ENCODE measurements around the gene ADAM12.

ADAM12 gene

DNA sequence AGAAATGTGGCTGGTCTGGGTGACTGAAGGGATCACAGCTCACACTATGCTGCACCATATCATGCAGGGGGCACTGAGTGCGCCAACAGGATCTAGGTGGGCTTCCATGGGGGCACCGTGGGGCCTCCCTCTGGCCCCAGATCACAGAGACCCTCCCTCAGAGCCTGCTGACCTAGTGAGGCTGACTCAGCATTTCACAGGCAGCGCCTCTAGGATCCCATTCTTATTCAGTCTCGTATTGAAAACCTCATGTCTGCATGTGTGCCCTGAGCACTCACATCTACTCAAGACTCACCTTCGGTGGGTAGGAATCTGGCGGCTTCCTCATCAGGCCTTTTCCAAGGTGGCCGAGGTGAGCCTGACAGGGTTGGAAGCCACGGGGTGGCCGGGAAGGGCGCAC lies 350.3 kb downstream of the ADAM12 start:
- no peak for DNase-seq

DNA sequence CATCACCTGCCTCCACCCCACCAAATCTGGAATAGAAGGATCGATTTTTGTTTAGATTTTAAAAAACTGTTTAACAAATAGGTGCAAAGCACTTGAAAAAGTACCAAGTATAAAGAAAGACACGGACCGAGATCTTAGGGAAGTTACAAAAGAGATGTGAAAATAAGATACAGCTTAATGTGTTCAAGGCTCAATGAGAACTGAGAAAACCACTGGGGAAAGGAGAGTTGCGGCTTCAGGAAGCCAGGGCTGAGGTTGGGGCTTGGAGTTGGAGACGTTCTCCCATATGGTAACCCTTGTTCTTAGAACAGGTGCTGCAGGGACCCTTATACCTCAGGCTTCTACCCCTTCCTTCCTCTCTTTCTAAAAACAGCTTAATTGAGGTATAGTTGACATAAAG lies 351.8 kb downstream of the ADAM12 start:
- DNase-seq, result no peak

DNA sequence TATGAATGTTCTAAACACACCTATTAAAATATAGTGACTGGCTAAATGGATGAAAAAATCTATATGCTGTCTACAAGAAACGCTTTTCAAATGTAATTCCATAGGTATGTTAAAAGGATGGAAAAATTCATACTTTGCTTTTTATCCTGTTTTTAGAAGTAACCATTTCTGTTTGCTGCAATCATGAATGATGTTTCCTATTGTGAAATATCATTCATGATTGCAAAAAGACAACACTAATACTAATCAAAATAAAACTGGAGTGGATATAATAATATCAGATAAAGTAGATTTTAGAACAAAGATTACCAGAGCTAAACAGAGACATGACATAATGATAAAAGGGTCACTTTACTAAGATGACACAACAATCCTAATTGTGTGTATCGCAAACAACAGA lies 353.7 kb downstream of the ADAM12 start:
- DNase-seq, result no peak

DNA sequence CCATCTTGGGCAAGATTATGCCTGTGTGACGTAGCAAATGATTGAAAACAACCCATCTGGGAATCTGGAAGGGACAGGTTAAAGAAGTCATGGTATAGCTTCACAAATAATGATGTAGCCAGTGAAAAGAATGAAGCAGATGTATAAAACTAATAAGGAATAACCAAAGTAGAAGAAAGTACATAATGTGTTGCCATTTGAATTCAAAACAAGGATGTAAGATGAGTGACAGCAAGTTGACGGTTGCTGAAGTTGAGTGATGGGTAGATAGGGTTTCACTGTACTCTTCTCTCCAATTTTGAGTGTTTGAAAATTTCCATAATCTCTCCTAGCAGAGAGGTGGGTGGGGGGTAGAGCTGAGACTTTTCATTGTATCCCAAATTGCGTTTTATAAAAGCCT lies 358.3 kb downstream of the ADAM12 start:
- no peak for DNase-seq

DNA sequence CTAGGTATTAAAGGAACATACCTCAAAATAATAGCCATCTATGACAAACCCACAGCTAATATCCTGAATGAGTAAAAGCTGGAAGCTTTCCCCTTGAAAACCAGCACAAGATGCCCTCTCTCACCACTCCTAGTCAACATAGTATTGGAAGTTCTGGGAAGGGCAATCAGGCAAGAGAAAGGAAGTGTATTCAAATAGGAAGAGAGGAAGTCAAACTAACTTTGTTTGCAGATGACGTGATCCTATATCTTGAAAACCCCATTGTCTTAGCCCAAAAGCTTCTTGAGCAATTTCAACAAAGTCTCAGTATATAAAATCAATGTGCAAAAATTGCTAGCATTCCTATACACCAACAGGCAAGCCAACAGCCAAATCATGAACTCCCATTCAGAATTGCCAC lies 360.6 kb downstream of the ADAM12 start:
- DNase-seq, result peak; percentile 49

DNA sequence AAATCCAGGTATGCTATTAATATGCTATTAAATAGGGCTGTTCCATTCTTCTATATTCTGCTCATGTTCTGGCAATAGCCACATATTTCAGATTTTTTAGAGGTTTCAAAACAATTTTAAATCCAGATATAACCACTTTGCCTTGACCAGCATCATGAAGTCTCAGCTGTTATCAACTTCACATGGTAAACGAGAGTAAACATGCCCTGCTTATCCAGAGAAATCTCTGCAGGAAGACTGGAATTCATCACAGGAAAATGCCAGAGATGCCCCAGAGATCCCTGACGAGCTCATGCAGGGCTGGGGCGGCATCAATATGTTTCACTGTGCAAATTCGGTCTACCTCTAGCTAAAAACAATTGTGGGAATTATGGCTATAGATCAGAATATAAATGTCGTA lies 365.4 kb downstream of the ADAM12 start:
- DNase-seq, result no peak

DNA sequence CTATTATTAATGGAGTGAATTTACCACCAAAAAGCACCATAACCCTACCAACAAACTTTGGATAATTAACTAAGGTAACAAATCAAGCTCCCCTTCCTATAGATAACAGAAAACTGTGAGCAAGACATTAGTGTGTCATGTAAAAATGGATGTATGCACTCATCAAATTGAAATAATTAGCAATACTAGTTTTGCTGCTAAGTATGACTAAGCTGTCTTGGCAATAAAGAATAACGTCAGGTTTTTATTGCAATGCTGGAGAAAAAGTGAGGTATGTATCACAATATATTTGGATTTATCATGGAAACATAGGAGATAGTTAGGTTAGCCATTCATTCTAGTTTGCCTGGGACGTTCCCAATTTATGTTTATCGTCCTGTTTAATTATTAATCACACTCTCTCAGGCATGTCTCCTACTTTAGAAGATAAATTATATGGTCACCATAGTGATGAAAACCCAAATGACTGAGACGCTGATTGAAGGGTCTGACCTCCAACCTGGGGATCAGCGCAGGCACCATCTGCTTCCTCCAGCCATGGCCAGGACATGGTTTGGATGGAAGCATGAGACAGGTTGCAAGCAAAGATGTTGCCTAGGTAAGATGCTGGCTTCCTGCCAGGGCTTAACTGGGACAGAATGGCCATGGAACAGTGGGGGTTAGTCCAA lies 366.3 kb downstream of the ADAM12 start:
- no peak for DNase-seq

DNA sequence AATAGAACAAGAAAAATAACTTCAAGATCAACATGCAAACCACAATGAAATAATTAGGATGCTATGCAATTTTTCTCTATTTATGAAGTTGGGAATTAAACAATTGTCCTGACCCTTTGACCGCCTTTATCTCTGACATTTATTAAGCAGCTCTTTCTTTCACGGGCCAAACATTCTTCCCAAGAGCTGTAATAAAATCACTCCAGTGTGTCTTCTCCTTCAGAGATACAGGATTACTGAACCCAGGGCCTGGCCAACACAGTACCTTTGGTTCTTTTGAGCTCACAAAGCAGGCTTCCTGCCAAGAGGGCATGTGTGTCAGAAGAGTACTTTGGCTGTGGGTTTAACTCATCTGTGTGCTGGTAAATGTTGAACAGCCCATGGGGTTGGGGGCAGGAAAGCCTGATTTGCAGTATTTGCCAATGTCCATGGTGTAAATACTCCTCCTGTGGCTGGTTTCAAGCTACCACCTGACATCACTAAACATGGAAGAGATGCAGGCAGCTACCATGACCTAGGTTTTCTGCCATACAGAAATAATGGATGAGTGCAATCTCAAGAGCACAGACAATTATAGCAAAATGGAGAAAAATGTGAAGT lies 370.2 kb downstream of the ADAM12 start:
- no peak for DNase-seq

DNA sequence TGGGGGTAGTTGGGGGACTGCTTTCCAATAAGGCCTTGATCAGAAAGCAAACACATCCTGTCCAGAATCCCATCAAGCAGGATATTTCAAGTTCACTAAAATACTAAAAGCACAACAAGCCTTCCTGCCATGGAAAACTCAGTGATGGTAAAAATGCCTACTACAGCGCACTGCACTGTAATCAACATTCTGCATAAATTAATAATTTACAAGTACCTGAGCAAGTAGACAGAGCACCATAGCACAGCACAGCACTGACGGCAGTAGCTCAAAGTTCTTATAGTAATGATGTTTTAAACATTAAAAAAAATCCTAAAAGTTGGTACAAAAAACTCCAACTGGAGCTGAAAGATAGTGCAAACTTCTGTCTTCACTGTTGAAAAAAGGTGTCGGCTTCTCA lies 371.4 kb downstream of the ADAM12 start:
- DNase-seq, result no peak

DNA sequence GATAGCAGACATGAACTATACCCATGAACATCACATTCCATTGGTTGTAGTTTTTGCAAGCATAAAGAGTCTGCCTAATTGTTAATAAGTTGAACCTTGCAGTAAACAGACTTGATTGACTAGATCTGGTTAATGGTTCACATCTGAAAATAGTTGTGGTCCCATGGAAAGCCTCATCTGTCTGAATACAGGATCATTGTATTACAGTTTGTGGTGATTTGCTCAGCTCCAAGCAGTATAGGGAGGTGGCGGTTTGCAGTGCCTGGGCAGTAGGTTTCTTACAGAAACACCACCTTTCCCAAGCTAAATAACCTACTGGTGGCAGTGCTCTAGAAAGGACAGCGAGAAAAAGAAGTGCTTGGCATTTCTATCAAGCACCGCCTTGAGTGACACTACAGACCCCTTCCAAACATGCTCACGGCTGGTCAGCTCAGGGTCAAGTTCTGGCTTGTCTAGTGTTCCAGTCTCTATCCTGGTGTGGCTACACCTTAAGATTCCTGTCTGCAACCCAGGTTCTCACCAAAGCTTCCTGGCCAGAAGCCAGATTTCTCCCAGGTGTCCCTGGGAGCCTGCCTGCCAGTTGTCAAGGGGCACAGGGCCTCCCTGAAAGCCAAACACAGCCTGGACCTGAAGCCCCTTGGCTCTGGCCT lies 372.0 kb downstream of the ADAM12 start:
- no peak for DNase-seq

DNA sequence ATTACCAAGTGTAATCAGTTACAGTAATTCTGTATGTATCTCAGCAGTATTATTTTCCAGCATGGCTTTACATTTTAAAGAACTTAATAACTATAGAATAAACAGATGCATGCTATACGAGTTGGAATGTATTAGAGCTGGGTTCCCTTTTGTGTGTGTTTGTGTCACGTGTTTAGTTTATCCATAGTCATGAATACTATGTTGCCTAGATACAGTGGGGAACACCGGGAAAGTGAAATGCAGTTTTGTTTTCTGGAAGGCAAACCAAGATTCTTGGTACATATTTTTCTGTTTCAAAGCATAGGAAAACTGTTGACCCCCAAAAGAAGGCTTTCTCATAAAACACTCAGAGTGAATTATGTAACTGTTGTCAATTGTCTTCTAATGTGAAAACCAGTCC lies 372.9 kb downstream of the ADAM12 start:
- no peak for DNase-seq

DNA sequence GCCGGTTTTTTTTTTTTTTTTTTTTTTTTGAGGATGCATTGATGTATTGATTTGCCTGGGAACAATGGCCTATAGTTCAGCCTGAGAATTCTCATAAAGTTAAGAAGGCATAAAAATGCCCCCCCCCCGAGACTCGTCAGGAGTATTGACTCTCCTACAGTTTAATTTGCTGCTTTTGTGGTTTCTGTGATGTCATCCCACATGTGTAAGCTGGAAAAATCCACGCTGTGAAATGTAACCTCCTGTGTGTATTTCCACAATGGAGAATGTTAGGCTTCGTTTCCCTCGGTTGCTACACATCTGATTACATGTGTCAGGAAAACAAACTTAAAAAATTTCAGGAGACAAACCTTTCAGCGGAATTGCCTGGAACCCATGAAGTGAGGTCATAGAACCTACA lies 374.0 kb downstream of the ADAM12 start:
- no peak for DNase-seq

DNA sequence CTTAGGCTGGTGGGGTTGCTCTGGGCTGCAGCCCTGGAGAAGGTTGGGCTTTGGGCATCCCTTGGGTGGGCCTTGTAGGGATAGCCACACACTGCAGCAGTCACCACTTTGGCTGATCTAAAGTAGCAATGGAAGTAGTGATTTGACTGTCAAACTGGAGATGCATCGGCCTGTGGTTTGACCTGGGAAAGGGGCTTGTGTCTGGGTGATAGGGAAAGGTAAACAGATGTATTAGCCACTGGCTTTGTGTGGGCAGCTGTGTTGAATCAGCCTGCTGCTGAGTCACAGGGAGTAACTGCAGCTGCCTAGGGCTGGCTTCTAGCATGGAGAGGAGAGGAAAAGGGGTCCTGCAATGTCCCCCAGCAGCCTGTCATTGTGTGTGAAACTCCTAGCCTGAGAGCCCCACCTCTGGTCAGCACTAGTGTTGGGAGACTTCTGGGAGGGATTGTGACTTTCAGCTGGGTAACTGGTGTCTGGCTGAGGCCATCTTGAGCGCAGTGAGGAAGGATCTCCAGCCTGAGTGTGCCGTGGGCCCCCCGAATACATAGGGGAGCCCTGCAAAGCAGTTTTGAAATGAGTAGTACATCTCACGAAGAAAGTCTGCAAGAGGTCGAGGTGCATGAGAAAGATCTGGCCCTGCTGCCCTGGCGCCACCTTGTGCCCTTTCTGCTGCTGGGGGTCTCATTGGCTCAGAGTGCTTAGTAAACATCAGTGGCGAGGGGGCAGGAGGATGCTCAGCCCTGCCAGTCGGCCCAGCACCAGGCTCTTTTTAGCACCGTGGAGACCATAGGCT lies 374.6 kb downstream of the ADAM12 start:
- peak; percentile 40 for DNase-seq

DNA sequence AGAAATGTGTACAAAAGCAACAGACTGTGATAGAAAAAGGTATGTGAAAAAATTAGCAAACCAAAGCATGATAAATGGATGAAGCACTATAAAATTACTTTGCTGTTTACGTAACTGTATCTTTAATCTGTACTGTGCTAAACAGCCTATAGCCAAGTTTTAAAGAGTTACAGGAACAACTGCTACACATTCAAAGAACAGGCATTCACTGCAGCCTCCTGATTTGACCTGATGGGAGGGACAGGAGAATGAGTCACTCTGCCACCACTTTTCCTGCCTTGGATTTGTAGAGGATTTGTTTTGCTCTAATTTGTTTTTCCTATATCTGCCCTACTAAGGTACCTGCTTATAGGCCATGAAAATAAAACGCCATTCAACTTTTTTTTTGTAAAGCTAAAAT lies 375.8 kb downstream of the ADAM12 start:
- no peak for DNase-seq

DNA sequence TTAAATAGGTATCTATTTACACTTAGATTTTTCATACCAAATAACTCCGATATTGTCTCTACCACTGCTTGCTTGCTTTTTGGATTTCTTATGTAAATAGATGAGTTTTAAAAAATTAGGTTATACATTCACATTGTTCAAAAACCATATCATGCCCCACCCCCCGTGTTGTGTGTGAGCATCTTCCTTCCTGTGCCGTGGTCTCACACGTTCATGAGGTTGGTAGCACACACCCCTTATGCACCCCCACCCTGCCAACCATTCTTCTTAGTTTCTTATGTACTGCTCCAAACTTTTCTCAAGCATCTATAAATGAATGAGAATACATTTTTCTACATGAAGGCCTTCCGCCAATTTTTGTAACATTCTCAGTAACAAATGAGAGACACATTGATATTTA lies 376.3 kb downstream of the ADAM12 start:
- no peak for DNase-seq

DNA sequence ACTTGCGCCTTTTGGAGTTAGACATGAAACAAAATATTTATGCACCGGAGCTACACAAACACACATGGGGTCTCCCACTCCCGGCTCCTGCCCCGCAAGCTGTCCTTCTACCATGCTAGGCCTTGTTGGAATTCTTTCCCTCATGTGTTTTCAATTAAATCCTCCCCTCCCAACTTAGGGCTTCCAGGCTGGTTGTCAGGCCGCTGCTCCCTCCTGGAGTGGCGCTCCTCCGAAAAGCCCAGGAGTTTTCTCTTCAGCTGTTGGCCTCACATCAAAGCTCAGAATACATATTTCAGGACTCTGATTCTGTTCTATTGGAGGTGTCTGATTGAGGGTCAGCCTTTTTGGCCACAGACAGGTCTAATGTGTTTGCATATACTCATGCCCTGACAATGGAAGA lies 378.6 kb downstream of the ADAM12 start:
- no peak for DNase-seq

DNA sequence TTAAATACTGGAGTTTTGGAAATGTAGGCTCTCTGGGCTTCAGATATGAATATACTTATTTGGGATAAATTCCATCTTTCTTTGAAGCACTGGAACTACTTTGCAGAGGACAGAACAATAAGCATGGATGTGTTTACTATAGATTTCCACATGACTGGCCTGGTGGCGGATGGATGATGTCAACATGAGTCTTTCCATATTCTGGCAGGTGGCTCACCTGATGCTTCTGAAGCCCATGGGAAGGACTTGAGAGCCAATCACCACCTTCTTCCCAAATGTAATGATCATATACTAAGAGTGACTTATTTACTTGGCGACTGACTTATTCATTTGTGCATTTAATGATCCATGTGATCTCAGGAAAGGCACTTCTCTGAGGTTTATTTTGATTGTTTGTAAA lies 381.4 kb downstream of the ADAM12 start:
- DNase-seq, result no peak

DNA sequence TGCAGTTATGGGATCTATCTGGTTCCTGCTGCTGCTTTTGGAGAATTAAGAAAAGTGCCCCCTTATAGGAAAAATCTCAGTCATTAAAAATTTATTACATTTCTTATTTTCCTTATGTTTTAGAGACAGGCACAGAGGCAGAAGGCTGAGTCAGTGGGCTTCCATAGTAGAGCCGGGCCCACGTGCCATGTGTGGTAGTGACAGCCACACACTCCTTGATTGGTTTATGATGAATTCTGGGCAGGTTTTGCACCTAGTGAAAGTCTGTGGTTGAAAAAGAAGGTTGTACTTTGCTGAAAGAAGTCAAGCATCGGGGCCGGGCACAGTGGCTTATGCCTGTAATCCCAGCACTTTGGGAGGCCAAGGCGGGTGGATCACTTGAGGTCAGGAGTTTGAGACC lies 382.0 kb downstream of the ADAM12 start:
- DNase-seq, result no peak

DNA sequence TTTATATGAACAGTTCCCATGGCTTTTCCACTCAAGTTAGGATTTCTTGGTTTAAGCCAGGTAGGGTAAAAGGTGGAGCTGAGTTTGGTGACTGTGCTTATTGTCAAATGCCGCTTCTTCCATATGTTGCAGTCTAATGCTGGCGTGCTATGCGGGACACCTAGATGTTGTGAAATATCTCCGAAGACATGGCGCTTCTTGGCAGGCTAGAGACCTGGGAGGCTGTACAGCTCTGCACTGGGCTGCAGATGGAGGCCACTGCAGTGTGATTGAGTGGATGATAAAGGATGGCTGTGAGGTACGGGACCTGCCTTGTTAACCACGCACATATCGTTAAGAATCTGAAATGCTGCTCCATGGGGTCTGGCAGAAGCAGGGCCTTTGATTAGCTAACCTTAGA lies 383.5 kb downstream of the ADAM12 start:
- DNase-seq, result no peak

DNA sequence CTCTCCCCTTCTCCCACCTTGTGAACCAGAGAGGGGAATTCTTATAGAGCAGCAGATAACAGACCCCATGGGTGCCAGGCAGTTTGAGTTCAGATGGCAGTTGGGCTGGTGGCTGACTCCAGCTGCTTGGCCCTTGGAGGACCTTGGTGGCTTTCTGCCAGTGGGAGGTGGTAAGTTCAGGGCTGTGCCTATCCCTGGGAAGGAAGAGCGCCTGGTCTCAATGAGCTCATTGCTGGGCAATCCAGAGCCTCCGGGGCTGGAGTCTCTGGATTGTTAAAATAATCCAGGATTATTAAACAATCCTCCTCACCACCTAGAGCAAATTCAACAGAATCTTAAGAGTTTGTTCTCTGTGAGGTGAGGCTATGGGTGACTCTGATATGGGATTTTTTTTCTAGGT lies 386.7 kb downstream of the ADAM12 start:
- no peak for DNase-seq

DNA sequence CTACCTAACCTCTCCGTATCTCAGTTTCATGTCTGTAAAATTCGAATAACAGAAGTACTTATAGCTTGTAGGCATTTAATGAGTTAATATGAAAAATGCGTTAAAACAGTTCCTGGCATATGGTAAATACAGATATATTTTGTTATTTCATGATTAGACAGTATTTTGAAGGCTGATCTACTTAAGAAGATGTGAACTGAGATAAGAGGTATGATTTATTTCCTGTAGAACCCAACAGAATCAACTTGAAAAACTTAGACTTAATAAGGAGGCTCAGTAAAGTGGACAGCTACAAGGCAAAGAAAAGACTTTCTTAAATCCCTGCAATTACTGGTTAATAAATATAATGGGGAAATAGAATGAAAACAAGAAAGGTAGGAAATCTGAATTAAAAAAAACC lies 388.6 kb downstream of the ADAM12 start:
- no peak for DNase-seq

DNA sequence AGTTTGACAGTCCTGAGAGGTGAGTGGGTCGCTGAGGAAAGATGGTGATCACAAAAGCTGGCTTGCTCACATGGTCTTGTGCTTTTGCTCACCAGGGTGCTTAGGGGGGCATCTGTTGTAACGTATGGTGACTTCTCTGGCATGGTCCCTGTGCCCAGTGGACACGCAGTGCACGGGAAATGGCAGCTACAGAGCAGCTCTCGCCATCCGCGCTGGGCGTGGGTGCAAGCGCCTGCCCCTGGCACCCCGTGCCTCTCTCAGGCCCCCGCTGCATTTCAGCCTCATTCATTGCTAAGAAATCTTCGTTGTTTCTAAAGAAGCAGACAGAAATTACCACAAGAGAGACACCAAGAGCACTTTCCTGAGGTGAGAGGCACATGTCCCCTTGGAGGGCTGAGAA lies 390.7 kb downstream of the ADAM12 start:
- no peak for DNase-seq

DNA sequence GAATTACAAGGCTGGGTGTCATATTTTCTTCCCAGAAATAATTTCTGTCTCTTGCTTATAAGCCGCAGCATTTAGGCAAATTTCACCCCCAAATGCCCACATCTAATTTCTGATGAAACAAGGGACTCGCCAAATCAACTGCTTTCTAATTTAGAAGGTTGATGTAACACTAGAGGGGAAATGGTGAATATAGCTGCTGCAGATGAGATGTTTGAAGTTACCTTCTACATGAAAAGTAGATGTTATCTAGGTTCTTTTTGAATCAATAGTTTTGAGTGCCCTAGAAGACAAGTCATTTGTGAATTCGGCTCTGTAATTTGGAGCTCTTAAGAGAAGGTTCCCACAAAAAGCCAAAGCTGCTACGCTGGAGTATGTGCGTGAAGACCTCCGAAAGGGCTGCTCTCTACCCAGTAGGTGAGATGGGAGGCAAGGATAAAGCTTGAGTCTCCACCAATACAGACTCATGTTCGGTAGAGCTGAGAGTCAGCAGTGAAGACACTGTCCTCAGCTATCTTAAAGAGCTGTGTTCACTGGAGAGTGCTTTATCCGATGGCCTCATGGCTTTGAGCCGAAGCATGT lies 392.5 kb downstream of the ADAM12 start:
- DNase-seq, result no peak

DNA sequence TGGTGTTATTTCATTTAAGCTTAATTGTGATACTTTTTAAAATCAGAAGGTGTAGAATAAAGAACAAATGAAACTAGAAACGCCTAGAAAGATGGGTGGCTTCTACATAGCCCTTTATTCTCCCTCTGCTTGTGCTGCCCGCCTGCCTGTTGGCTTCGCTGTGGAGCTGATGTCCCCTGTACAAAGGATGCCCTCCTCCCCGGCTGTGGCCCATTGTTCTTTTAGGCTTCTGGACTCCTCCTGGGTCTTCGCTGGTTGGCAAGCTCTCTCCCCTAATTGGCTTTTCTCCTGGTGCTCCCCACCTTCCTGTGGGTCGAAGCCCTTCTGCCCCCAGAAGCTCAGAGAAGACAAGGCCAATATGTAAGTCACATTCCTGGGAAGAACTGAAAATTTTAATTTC lies 393.7 kb downstream of the ADAM12 start:
- DNase-seq, result no peak
